ENCODE results near the gene POLR2H. TPM values are rescaled to one million over a fixed set of nuclear protein-coding genes. Genes with fewer than 3 reads are reported as not detected.

POLR2H gene
- total and polyA plus RNA-seq, 8 donors: 54.7 to 98.6 (median 85.3) TPM

DNA sequence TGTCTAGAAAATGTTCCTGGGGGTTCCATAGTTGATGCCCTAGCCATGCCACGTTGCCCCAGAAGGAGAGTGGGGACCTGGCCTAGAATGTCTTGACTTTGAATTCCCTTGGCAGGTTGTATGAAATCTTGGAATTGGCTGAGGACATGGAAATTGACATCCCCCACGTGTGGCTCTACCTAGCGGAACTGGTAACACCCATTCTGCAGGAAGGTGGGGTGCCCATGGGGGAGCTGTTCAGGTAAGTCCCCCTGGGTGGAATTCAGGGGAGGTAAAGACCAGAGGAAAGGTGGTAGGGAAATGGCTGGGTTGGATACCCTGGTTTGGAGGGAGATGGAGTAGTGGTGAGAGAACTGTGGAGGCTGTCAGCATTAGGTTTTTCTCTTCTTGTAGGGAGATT is 33.0 kb upstream of the POLR2H start:
- peaks cover 29 to 100% of the 10 kb centered on the region in 2 donors for H3K36me3 ChIP-seq
- no peaks in the 10 kb centered on the region for H3K9me3 ChIP-seq
- ATAC-seq: no peak
- DNase-seq: no peak
- TF ChIP-seq, protein P1, sequence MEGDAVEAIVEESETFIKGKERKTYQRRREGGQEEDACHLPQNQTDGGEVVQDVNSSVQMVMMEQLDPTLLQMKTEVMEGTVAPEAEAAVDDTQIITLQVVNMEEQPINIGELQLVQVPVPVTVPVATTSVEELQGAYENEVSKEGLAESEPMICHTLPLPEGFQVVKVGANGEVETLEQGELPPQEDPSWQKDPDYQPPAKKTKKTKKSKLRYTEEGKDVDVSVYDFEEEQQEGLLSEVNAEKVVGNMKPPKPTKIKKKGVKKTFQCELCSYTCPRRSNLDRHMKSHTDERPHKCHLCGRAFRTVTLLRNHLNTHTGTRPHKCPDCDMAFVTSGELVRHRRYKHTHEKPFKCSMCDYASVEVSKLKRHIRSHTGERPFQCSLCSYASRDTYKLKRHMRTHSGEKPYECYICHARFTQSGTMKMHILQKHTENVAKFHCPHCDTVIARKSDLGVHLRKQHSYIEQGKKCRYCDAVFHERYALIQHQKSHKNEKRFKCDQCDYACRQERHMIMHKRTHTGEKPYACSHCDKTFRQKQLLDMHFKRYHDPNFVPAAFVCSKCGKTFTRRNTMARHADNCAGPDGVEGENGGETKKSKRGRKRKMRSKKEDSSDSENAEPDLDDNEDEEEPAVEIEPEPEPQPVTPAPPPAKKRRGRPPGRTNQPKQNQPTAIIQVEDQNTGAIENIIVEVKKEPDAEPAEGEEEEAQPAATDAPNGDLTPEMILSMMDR (IDR thresholded peaks at IDR 0.05): no peak
- intact Hi-C loops (cut with DNase I): no loop called here
- no peaks in the 10 kb centered on the region for H3K27me3 ChIP-seq
- H3K4me3 ChIP-seq: no peak overlapping the region
- peaks cover 0 to 15% of the 10 kb centered on the region in 2 donors for H3K4me1 ChIP-seq
- no peak overlapping the region for H3K27ac ChIP-seq

DNA sequence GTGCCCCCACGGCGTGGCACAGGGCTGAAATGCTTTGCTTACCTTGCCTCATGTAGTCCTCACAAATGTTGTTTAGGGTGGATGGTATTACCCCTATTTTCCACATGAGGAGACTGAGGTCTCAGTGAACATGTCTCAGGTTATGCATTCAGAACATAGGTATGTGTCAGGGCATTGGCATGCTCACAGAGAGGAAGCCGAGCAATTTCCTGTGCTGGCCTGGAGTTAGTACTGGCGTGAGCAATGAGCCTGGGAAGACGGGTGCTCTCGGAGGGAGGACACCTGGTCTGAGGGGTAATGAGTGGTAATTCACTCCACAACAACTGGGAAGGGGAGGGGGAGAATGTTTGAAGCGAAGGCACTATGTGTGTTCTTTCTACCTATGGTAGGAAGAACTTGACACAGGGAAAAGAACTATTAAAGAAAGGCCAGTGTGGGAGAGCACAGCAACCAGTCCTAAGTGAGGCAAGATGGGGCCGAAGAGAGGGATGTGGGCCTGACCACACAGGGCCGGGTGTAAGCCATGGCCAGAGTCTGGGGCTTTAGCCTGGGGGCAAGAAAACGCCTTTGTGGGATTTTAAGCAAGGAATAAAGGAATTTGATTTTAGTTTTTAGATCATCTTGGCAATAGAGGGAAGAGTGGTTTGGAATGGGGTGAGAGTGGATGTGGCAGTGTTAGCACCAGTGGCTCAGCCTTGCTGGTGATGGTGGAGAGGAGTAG is 29.0 kb upstream of the POLR2H start:
- peaks cover 29 to 79% of the 10 kb centered on the region in 2 donors for H3K36me3 ChIP-seq
- no peaks in the 10 kb centered on the region for H3K9me3 ChIP-seq
- H3K4me1 ChIP-seq: peaks cover 14 to 50% of the 10 kb centered on the region in 2 donors
- TF ChIP-seq, protein P1 (IDR thresholded peaks at IDR 0.05): no peak
- intact Hi-C loops (cut with DNase I): no loop called here
- peak overlapping the region in 1 of 2 donors; percentile 9 for H3K27ac ChIP-seq
- H3K27me3 ChIP-seq: no peaks in the 10 kb centered on the region
- DNase-seq (peak in 1 of 4 donors; percentile 24), ATAC-seq (no peak)
- no peak overlapping the region for H3K4me3 ChIP-seq

DNA sequence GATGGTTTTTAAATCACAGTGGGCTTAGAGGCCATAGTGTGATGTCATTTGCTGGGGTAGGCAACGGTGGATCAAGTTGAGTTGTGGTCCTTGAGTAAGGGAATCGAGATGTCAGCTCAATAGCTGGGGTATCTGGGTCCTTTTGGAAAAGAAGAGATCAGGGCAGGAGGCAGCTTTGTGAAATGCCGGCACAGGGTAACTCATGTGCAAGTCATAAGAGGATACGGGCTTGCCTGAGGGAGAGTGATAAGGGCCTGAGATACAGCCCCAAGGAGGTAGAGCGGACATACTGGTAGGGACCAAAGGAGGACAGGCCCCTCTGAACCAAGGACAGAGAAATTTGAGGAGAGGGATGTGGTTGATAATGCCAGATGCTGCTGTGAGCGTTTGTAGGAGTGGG is 28.3 kb upstream of the POLR2H start:
- H3K36me3 ChIP-seq: peaks cover 26 to 73% of the 10 kb centered on the region in 2 donors
- ATAC-seq: no peak
- H3K27ac ChIP-seq: peak overlapping the region in 1 of 2 donors; percentile 9
- H3K4me1 ChIP-seq: peaks cover 17 to 56% of the 10 kb centered on the region in 2 donors
- intact Hi-C loops (cut with DNase I): no loop called here
- H3K27me3 ChIP-seq: no peaks in the 10 kb centered on the region
- no peaks in the 10 kb centered on the region for H3K9me3 ChIP-seq
- H3K4me3 ChIP-seq: no peak overlapping the region
- TF ChIP-seq, protein P1 (IDR thresholded peaks at IDR 0.05): no peak
- no peak for DNase-seq

DNA sequence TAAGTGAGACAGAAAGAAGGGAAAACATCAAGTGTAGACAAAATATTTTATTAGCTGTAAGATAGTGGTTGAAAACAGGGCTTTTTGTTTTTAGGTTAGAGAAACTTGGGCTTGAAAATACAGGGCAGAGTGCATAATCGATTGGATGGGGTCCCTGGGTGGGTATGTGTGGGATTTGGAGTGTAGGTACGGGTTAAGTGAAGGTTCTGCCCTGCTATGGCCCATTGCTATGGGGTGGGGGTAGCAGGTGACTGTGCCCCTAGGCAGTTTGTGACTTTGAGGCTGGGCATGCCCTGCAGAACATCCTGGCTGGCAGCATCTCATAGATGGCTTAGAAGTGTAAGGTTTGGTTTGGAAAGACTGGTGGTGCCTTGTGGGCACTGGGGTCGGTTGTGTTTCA is 27.8 kb upstream of the POLR2H start:
- Histone ChIP-seq H3K27ac (peak overlapping the region in 1 of 2 donors; percentile 9), H3K4me1 (peaks cover 19 to 61% of the 10 kb centered on the region in 2 donors), H3K36me3 (peaks cover 22 to 67% of the 10 kb centered on the region in 2 donors), H3K27me3 (no peaks in the 10 kb centered on the region), H3K4me3 (no peak overlapping the region), H3K9me3 (no peaks in the 10 kb centered on the region)
- no peak for DNase-seq
- intact Hi-C loops (cut with DNase I): no loop called here
- no peak for ATAC-seq
- TF ChIP-seq, protein P1 (IDR thresholded peaks at IDR 0.05): no peak

DNA sequence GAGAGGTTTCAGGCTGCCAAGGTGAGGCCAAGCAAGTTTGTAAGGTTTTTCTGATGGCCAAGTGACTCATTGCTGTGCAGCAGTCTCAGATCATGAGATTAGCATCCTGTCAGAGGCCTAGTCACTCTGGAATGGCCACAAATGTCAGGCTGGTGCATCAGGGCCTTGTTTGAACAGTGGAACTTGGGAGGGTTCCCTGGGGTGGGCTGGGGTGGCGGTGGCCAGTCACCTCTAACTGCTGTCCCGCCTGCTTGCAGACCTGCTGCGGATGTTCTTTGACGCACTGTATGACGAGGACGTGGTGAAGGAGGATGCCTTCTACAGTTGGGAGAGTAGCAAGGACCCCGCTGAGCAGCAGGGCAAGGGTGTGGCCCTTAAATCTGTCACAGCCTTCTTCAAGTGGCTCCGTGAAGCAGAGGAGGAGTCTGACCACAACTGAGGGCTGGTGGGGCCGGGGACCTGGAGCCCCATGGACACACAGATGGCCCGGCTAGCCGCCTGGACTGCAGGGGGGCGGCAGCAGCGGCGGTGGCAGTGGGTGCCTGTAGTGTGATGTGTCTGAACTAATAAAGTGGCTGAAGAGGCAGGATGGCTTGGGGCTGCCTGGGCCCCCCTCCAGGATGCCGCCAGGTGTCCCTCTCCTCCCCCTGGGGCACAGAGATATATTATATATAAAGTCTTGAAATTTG is 26.9 kb upstream of the POLR2H start:
- H3K4me3 ChIP-seq: no peak overlapping the region
- peaks cover 18 to 58% of the 10 kb centered on the region in 2 donors for H3K36me3 ChIP-seq
- ATAC-seq: no peak
- DNase-seq: peak in 1 of 4 donors; percentile 40
- peaks cover 19 to 65% of the 10 kb centered on the region in 2 donors for H3K4me1 ChIP-seq
- H3K27me3 ChIP-seq: no peaks in the 10 kb centered on the region
- intact Hi-C loops (cut with DNase I): no loop called here
- H3K9me3 ChIP-seq: no peaks in the 10 kb centered on the region
- TF ChIP-seq, protein P1 (IDR thresholded peaks at IDR 0.05): no peak
- peak overlapping the region; percentile 89 to 90 for H3K27ac ChIP-seq

Measured in left lung (tissue), 10 donors.